Skeletal muscle tissue (tissue), 4 donors: ENCODE results near the gene RIMBP2. TPM values are rescaled to one million over a fixed set of nuclear protein-coding genes. Genes with fewer than 3 reads are reported as not detected.
"Not testable (repeated sequence)": the region's sequence is repeated elsewhere in the genome, so short reads cannot be mapped to it uniquely, and the experiment has no call there.

Experiments
- H3K27ac ChIP-seq: one replicate; pipeline ENCODE4 v1.7.0; 2013; ENCODE audit warnings: mild to moderate bottlenecking, low read depth, low read length, inconsistent platforms
- H3K27me3 ChIP-seq, 3 donors: one replicate each; pipeline ENCODE4 v1.7.0; 2013; ENCODE audit warnings: low read length in 3 of 3; ENCODE audit not compliant: control insufficient read depth in 3 of 3, insufficient read depth in 3 of 3
- H3K36me3 ChIP-seq, 3 donors: one replicate each; pipeline ENCODE4 v1.7.0; 2013; ENCODE audit warnings: low read length in 3 of 3; ENCODE audit not compliant: control insufficient read depth in 3 of 3, insufficient read depth in 3 of 3
- H3K4me1 ChIP-seq, 3 donors: one replicate each; pipeline ENCODE4 v1.7.0; 2013; ENCODE audit warnings: low read length in 3 of 3, mild to moderate bottlenecking in 3 of 3; ENCODE audit not compliant: control insufficient read depth in 3 of 3, insufficient read depth in 3 of 3
- H3K4me3 ChIP-seq, 3 donors: one replicate each; pipeline ENCODE4 v1.7.0; 2013; ENCODE audit warnings: low read length in 3 of 3
- H3K9ac ChIP-seq, 3 donors: one replicate each; pipeline ENCODE4 v1.7.0; 2013; ENCODE audit warnings: low read length in 3 of 3, mild to moderate bottlenecking in 3 of 3, moderate library complexity in 2 of 3, low read depth in 1 of 3
- H3K9me3 ChIP-seq, 3 donors: one replicate each; pipeline ENCODE4 v1.7.0; 2013; ENCODE audit warnings: low read length in 3 of 3; ENCODE audit not compliant: control insufficient read depth in 3 of 3
- total RNA-seq: library from RNA; depleted of rRNA; stranded (reverse); fragments of >200 nt; gene quantifications from one replicate; pipeline ENCODE4 v1.2.3, GENCODE V29; 2014
- donor health status: Osteomylitis.

RIMBP2 gene
- total RNA-seq, 1 donor from 2014 or later: 2.6 TPM

- no peak overlapping the region for H3K4me3 ChIP-seq
- peaks cover 3 to 11% (median 6%) of the 10 kb centered on the region in 3 donors for H3K27me3 ChIP-seq
- H3K4me1 ChIP-seq: no peaks in the 10 kb centered on the region
- H3K9me3 ChIP-seq: peaks cover 0 to 2% (median 0%) of the 10 kb centered on the region in 3 donors
- H3K36me3 ChIP-seq: no peaks in the 10 kb centered on the region
- no peak overlapping the region for H3K9ac ChIP-seq
- H3K27ac ChIP-seq: no peak overlapping the region
Observed at GRCh38 chr12:130651188-130651959, 64.7 kb downstream of the RIMBP2 start.

DNA sequence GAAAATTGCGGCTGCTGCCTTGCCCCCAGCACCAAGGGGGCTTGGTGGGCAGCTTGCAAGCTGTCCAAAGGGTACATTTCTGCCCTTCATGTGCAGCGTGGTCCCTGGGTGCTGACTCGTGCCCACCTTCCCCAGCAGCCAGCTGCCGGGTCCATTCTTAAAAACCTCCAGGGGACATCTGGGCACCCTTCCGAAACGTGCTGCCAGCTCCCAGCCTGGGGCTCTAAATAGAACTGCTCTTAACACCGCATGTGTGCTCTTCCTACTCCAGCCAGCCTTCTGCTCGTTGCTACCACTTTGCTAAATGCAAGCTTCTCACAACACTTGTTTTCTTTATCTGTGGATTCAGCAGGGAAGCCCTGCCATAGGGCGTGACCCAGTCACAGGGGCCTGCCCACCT, 66.0 kb downstream of the RIMBP2 start:
- peaks cover 3 to 11% (median 3%) of the 10 kb centered on the region in 3 donors for H3K27me3 ChIP-seq
- H3K9ac ChIP-seq: no peak overlapping the region
- no peaks in the 10 kb centered on the region for H3K36me3 ChIP-seq
- no peak overlapping the region for H3K4me3 ChIP-seq
- peaks cover 0 to 2% (median 0%) of the 10 kb centered on the region in 3 donors for H3K9me3 ChIP-seq
- no peaks in the 10 kb centered on the region for H3K4me1 ChIP-seq
- no peak overlapping the region for H3K27ac ChIP-seq

- H3K4me3 ChIP-seq: no peak overlapping the region
- no peaks in the 10 kb centered on the region for H3K4me1 ChIP-seq
- no peaks in the 10 kb centered on the region for H3K36me3 ChIP-seq
- peaks cover 0 to 2% (median 0%) of the 10 kb centered on the region in 3 donors for H3K9me3 ChIP-seq
- H3K9ac ChIP-seq: no peak overlapping the region
- H3K27ac ChIP-seq: no peak overlapping the region
- H3K27me3 ChIP-seq: peaks cover 3 to 11% (median 3%) of the 10 kb centered on the region in 3 donors
Observed at GRCh38 chr12:130649101-130650045, 66.7 kb downstream of the RIMBP2 start.

DNA sequence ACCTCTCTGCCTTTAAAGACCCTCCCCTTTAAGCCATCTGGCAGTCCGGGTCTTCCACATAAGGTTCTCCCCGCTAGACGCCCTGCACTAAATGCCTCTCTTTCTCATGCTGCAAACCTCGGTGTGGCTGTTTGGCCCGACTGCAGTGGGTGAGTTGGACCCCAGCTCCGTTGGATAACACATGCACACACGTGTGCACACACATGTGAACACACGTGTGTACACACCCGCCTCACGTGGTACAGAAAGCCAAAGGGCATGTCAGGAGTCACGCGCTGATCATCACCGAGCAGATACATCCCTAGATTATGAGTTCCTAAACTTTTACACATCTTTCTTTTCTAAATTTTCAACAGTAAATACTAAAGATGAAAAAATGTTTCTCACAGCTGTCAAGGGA, 68.3 kb downstream of the RIMBP2 start:
- peaks cover 3 to 11% (median 3%) of the 10 kb centered on the region in 3 donors for H3K27me3 ChIP-seq
- no peaks in the 10 kb centered on the region for H3K36me3 ChIP-seq
- no peak overlapping the region for H3K27ac ChIP-seq
- H3K4me1 ChIP-seq: no peaks in the 10 kb centered on the region
- H3K4me3 ChIP-seq: no peak overlapping the region
- H3K9ac ChIP-seq: no peak overlapping the region
- H3K9me3 ChIP-seq: peaks cover 0 to 2% (median 0%) of the 10 kb centered on the region in 3 donors

GRCh38 chr12:130646716-130647370, 69.3 kb downstream of the RIMBP2 start:
- H3K4me3 ChIP-seq: no peak overlapping the region
- no peak overlapping the region for H3K27ac ChIP-seq
- no peak overlapping the region for H3K9ac ChIP-seq
- peaks cover 0 to 2% (median 0%) of the 10 kb centered on the region in 3 donors for H3K9me3 ChIP-seq
- no peaks in the 10 kb centered on the region for H3K4me1 ChIP-seq
- H3K27me3 ChIP-seq: peaks cover 3 to 11% (median 3%) of the 10 kb centered on the region in 3 donors
- H3K36me3 ChIP-seq: no peaks in the 10 kb centered on the region

- not testable (repeated sequence) for H3K36me3 ChIP-seq, H3K27ac ChIP-seq, H3K4me3 ChIP-seq, H3K27me3 ChIP-seq, H3K4me1 ChIP-seq, H3K9ac ChIP-seq, H3K9me3 ChIP-seq
Observed at GRCh38 chr12:130646191-130646590, 69.9 kb downstream of the RIMBP2 start.

- Histone ChIP-seq H3K27ac (no peak overlapping the region), H3K9ac (no peak overlapping the region), H3K9me3 (peaks cover 0 to 2% (median 0%) of the 10 kb centered on the region in 3 donors), H3K4me1 (no peaks in the 10 kb centered on the region), H3K27me3 (peaks cover 3 to 7% (median 3%) of the 10 kb centered on the region in 3 donors), H3K4me3 (no peak overlapping the region), H3K36me3 (no peaks in the 10 kb centered on the region)
Observed at GRCh38 chr12:130645751-130646150, 70.3 kb downstream of the RIMBP2 start.

GRCh38 chr12:130644566-130644965, 71.5 kb downstream of the RIMBP2 start:
- H3K9ac ChIP-seq: no peak overlapping the region
- H3K27me3 ChIP-seq: peaks cover 0 to 4% (median 3%) of the 10 kb centered on the region in 3 donors
- H3K4me1 ChIP-seq: no peaks in the 10 kb centered on the region
- no peak overlapping the region for H3K4me3 ChIP-seq
- peaks cover 0 to 2% (median 0%) of the 10 kb centered on the region in 3 donors for H3K9me3 ChIP-seq
- no peaks in the 10 kb centered on the region for H3K36me3 ChIP-seq
- H3K27ac ChIP-seq: no peak overlapping the region

GRCh38 chr12:130644146-130644545, 72.0 kb downstream of the RIMBP2 start:
- no peaks in the 10 kb centered on the region for H3K36me3 ChIP-seq
- H3K9me3 ChIP-seq: peaks cover 0 to 2% (median 0%) of the 10 kb centered on the region in 3 donors
- H3K27ac ChIP-seq: no peak overlapping the region
- peaks cover 0 to 4% (median 3%) of the 10 kb centered on the region in 3 donors for H3K27me3 ChIP-seq
- no peaks in the 10 kb centered on the region for H3K4me1 ChIP-seq
- H3K9ac ChIP-seq: no peak overlapping the region
- no peak overlapping the region for H3K4me3 ChIP-seq
